OCI-LY1 (cell line): ENCODE results near the gene DQX1.

Experiments used
- H2AFZ ChIP-seq: fragments of 200-600 bp; sonication (generic), shearing (Covaris generic); 2 replicates; pipeline ENCODE4 v1.6.0; 2014; ENCODE audit warnings: antibody characterized with exemption, mild to moderate bottlenecking, low read length
- H3F3A ChIP-seq: fragments of 200-600 bp; sonication (generic), shearing (Covaris generic); 2 replicates; pipeline ENCODE4 v1.6.0; 2014; ENCODE audit warnings: mild to moderate bottlenecking, antibody characterized with exemption, low read length, moderate library complexity; ENCODE audit not compliant: insufficient read depth
- H3K27ac ChIP-seq: fragments of 200-600 bp; sonication (generic); 2 replicates; pipeline ENCODE4 v1.5.1; 2014; ENCODE audit warnings: low read length, mixed run types, mild to moderate bottlenecking, low read depth; ENCODE audit not compliant: poor library complexity, severe bottlenecking
- H3K27me3 ChIP-seq: fragments of 200-600 bp; sonication (generic); 2 replicates; pipeline ENCODE4 v1.6.0; 2014; ENCODE audit warnings: antibody characterized with exemption, mild to moderate bottlenecking, low read length, moderate library complexity; ENCODE audit not compliant: insufficient read depth
- H3K36me3 ChIP-seq: fragments of 200-600 bp; sonication (generic); 2 replicates; pipeline ENCODE4 v1.6.1; 2014; ENCODE audit warnings: mild to moderate bottlenecking, antibody characterized with exemption, low read length, moderate library complexity, mixed read lengths; ENCODE audit not compliant: insufficient read depth
- H3K4me1 ChIP-seq: fragments of 200-600 bp; sonication (generic); 2 replicates; pipeline ENCODE4 v1.5.1; 2014; ENCODE audit warnings: mild to moderate bottlenecking, low read length, moderate library complexity; ENCODE audit not compliant: insufficient read depth, severe bottlenecking
- H3K4me2 ChIP-seq: fragments of 200-600 bp; sonication (generic), shearing (Covaris generic); 2 replicates; pipeline ENCODE4 v1.6.1; 2014; ENCODE audit warnings: low read length
- H3K4me3 ChIP-seq: fragments of 200-600 bp; sonication (generic); 2 replicates; pipeline ENCODE4 v1.5.1; 2014; ENCODE audit warnings: low read length, low read depth, mild to moderate bottlenecking, mixed read lengths; ENCODE audit not compliant: poor library complexity, severe bottlenecking
- H3K79me2 ChIP-seq: fragments of 200-600 bp; shearing (Covaris generic); 2 replicates; pipeline ENCODE4 v1.6.1; 2016; ENCODE audit warnings: mixed run types, low read length, mixed read lengths; ENCODE audit not compliant: insufficient read depth
- H3K9ac ChIP-seq: fragments of 200-600 bp; sonication (generic), shearing (Covaris generic); 2 replicates; pipeline ENCODE4 v1.6.1; 2014; ENCODE audit warnings: mild to moderate bottlenecking, low read length, mixed read lengths
- H3K9me2 ChIP-seq: fragments of 200-600 bp; sonication (generic), shearing (Covaris generic); 2 replicates; pipeline ENCODE4 v1.6.1; 2014; ENCODE audit warnings: low read depth, mild to moderate bottlenecking, low read length, mixed read lengths
- H3K9me3 ChIP-seq: fragments of 200-600 bp; shearing (Covaris generic); 2 replicates; pipeline ENCODE4 v1.6.1; 2014; ENCODE audit warnings: low read length, mixed read lengths
- H4K20me1 ChIP-seq: fragments of 200-600 bp; sonication (generic), shearing (Covaris generic); 2 replicates; pipeline ENCODE4 v1.6.0; 2016; ENCODE audit warnings: mild to moderate bottlenecking, low read length; ENCODE audit not compliant: insufficient read depth
- CTCF ChIP-seq: fragments of 200-600 bp; sonication (generic), shearing (Covaris generic); IDR thresholded peaks from 2 replicates; pipeline ENCODE4 v1.5.1; 2017; ENCODE audit warnings: mild to moderate bottlenecking, antibody characterized with exemption, low read length, moderate library complexity, mixed read lengths
- EZH2 ChIP-seq: fragments of 200-600 bp; sonication (generic), shearing (Covaris generic); IDR thresholded peaks from 2 replicates; pipeline ENCODE4 v1.8.0; 2017; ENCODE audit warnings: borderline replicate concordance, mixed run types, mild to moderate bottlenecking, antibody characterized with exemption, low read length, moderate library complexity, mixed read lengths

Gene DQX1

GRCh38 chr2:74535440-74535965 lies 9.5 kb upstream of the DQX1 start:
- Histone ChIP-seq H3K9ac (no peak overlapping the region), H3K4me1 (peaks cover 20% of the 10 kb centered on the region), H3K4me2 (no peak overlapping the region), H4K20me1 (no peaks in the 10 kb centered on the region), H3F3A (no peaks in the 10 kb centered on the region), H3K4me3 (no peak overlapping the region), H3K79me2 (no peaks in the 10 kb centered on the region), H3K36me3 (peaks cover 22% of the 10 kb centered on the region), H3K9me3 (no peaks in the 10 kb centered on the region), H3K27me3 (no peaks in the 10 kb centered on the region), H2AFZ (no peak overlapping the region), H3K27ac (no peak overlapping the region), H3K9me2 (no peaks in the 10 kb centered on the region)
- TF ChIP-seq EZH2 (no peak), CTCF (no peak)

GRCh38 chr2:74534411-74534810 lies 8.4 kb upstream of the DQX1 start:
- H3K4me1 ChIP-seq, result peaks cover 20% of the 10 kb centered on the region
- no peak overlapping the region for H2AFZ ChIP-seq
- H3F3A ChIP-seq, result no peaks in the 10 kb centered on the region
- no peak overlapping the region for H3K4me2 ChIP-seq
- no peak overlapping the region for H3K4me3 ChIP-seq
- H3K9me2 ChIP-seq, result no peaks in the 10 kb centered on the region
- no peaks in the 10 kb centered on the region for H3K79me2 ChIP-seq
- peaks cover 22% of the 10 kb centered on the region for H3K36me3 ChIP-seq
- H3K9me3 ChIP-seq, result no peaks in the 10 kb centered on the region
- no peak for TF ChIP-seq CTCF
- no peak for TF ChIP-seq EZH2
- no peaks in the 10 kb centered on the region for H3K27me3 ChIP-seq
- H3K9ac ChIP-seq, result no peak overlapping the region
- no peaks in the 10 kb centered on the region for H4K20me1 ChIP-seq
- H3K27ac ChIP-seq, result no peak overlapping the region

- Histone ChIP-seq H3K27me3 (no peaks in the 10 kb centered on the region), H2AFZ (no peak overlapping the region), H3K36me3 (peaks cover 27% of the 10 kb centered on the region), H3K27ac (no peak overlapping the region), H3K4me3 (no peak overlapping the region), H3K9me2 (no peaks in the 10 kb centered on the region), H3K4me1 (peaks cover 20% of the 10 kb centered on the region), H3K79me2 (peaks cover 8% of the 10 kb centered on the region), H3F3A (no peaks in the 10 kb centered on the region), H4K20me1 (no peaks in the 10 kb centered on the region), H3K9me3 (no peaks in the 10 kb centered on the region), H3K9ac (no peak overlapping the region), H3K4me2 (no peak overlapping the region)
- TF ChIP-seq EZH2, result no peak
- TF ChIP-seq CTCF, result no peak
These were observed 7.4 kb upstream of the DQX1 start for GRCh38 chr2:74533464-74533863.
